Rectal smooth muscle tissue (tissue), 1 donor: ENCODE measurements around the gene ORC6.
"Not testable (repeated sequence)": the region's sequence is repeated elsewhere in the genome, so short reads cannot be mapped to it uniquely, and the experiment has no call there.

Experiments
- H3K27ac ChIP-seq: one replicate; pipeline ENCODE4 v1.7.0; 2013; ENCODE audit warnings: low read depth, low read length, inconsistent platforms
- H3K27me3 ChIP-seq: one replicate; pipeline ENCODE4 v1.7.0; 2013; ENCODE audit warnings: low read length; ENCODE audit not compliant: control insufficient read depth, insufficient read depth
- H3K36me3 ChIP-seq: one replicate; pipeline ENCODE4 v1.7.0; 2013; ENCODE audit warnings: low read length; ENCODE audit not compliant: control insufficient read depth, insufficient read depth
- H3K4me1 ChIP-seq: one replicate; pipeline ENCODE4 v1.7.0; 2013; ENCODE audit warnings: low read length; ENCODE audit not compliant: control insufficient read depth, insufficient read depth
- H3K4me3 ChIP-seq: one replicate; pipeline ENCODE4 v1.7.0; 2013; ENCODE audit warnings: low read length
- H3K9ac ChIP-seq: one replicate; pipeline ENCODE4 v1.7.0; 2013; ENCODE audit warnings: low read length

The ORC6 gene, protein sequence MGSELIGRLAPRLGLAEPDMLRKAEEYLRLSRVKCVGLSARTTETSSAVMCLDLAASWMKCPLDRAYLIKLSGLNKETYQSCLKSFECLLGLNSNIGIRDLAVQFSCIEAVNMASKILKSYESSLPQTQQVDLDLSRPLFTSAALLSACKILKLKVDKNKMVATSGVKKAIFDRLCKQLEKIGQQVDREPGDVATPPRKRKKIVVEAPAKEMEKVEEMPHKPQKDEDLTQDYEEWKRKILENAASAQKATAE

DNA sequence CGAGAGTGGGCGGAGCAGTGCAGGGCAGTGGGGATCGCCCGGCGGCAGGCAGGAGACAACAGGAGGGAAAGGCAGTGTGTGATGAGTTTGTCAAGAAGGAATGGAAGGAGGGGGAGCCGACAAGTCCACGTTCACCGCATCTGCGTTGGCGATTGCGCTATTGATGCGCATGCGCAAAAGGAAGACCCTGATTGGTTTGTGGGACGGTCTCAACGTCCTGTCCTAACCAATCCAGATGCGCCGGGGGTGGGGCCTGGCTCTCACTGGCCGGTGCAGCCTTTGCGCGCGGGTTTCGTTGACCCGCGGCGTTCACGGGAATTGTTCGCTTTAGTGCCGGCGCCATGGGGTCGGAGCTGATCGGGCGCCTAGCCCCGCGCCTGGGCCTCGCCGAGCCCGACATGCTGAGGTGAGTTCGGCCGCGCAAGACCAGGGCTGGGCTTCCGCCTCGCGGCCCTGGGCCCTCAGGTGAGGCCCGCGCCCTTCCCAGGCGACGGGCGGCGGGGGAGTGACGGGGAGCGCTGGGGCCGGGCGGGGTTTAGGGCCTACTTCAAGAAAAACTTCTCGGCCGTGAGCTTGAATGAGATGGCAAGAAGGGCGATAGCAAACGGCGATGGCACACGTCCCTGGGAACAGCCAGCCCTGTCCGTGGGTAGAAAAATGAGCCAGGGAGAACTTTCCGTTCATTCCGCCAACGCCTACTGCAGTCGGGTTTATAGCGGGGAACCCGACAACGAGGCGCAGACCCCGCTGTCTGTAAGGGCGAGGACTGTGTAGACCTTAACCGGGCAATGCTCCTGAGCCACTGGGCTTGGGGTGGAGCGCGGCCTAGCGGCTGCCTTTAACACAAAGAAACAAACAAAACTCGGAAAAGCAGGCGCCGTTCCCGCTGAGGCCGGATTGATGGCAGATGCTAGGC, at the start of gene ORC6:
Gene ORC6 (plus strand): TSS at position 295 of the 916 bp plus-strand sequence. CDS start 47 bp downstream, at position 342.
- H3K27me3 ChIP-seq, result no peaks in the 10 kb centered on the region
- peak within 1 kb of the TSS; percentile 88 for H3K9ac ChIP-seq
- H3K27ac ChIP-seq, result peak within 1 kb of the TSS; percentile 99
- H3K36me3 ChIP-seq, result no peaks in the 10 kb centered on the region
- H3K4me1 ChIP-seq, result peaks cover 8% of the 10 kb centered on the region
- peak within 1 kb of the TSS; percentile 97 for H3K4me3 ChIP-seq

DNA sequence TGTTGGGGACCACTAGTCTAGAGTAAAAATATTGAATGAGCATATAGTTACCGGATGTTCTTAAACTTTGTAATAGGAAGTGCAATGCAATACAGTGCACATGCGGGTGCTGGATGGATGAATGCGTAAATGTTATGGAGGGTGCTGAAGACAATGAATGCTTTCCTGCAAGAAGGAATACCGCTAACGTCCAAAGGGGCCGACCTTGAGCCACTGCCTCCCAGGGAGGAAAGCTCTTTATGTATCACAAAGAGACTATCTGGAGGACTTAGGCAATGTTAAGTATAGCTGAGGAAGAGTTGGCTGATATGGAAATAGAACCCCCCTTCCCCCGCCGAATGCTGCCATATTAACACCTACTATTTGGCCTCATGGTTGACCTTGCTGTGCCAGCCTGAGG, 40.8 kb upstream of the ORC6 start:
- Histone ChIP-seq H3K27me3 (no peaks in the 10 kb centered on the region), H3K4me1 (no peaks in the 10 kb centered on the region), H3K4me3 (no peak overlapping the region), H3K27ac (no peak overlapping the region), H3K36me3 (no peaks in the 10 kb centered on the region), H3K9ac (no peak overlapping the region)

DNA sequence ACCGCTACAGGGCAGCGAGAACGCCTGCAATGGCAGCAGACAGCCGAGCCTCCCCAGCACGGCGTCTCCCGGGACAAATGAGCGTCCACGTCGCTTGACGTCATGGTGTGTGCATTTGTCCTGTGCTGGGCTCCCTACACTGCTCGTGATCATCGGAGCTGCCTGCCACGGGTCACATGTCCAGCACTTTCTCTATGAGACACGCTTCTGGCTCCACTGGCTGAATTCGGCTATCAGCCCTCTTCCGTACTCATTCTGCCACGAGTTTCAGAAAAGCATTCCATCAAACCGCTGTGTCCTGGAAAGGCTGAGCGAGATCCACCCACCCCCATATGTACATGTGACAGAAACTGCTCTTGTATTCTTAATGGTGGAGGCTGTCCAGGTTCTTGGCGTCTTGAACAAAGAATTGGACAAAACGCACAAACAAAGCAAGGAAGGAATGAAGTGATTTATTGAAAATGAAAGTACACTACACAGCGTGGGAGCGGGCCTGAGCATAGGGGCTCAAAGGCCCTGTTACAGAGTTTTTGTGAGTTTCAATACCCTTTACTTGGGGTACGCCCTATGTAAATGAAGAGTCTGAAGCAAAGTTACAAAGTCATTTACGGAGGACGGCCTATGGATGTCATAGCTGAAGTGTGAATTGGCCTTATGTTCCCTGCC, 39.7 kb upstream of the ORC6 start:
- peak overlapping the region; percentile 46 for H3K27ac ChIP-seq
- no peaks in the 10 kb centered on the region for H3K4me1 ChIP-seq

DNA sequence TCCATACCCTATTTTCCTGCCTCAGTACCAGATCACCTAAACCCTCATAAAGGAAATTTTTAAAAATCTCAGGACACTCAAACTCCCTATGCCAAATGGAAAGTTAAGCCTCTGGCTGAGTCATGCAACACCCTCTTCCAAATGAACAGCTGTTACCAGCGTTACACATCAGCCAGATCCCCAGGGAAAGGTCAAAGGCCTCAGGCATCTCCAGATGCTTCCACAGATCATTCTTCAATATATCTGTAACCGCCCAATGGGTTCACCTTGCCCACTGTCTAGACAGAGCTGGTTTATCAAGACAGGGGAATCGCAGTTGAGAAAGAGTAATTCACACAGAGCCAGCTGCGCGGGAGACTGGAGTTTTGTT, 39.2 kb upstream of the ORC6 start:
- Histone ChIP-seq H3K27ac (peak overlapping the region; percentile 46), H3K27me3 (no peaks in the 10 kb centered on the region), H3K9ac (no peak overlapping the region), H3K4me3 (no peak overlapping the region), H3K36me3 (no peaks in the 10 kb centered on the region), H3K4me1 (no peaks in the 10 kb centered on the region)

More for the DNA sequence above, 39.7 kb upstream of the ORC6 start:
- Histone ChIP-seq H3K36me3 (no peaks in the 10 kb centered on the region), H3K9ac (no peak overlapping the region), H3K27me3 (no peaks in the 10 kb centered on the region), H3K4me3 (peak overlapping the region; percentile 16)

DNA sequence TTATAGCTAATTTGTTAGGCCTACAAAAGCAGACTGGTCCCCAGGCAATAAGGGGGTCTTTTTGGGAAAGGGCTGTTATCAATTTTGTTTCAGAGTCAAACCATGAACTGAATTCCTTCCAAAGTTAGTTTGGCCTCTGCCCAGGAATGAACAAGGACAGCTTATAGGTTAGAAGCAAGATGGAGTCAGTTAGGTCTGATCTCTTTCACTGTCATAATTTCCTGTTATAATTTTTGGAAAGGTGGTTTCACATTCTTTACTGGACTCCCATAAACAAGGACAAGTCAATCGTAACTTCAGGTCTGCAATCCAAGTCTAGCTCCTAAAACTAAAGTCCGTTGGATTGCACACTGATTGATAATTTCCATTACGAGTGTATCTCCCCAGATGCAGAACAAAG, 38.2 kb upstream of the ORC6 start:
- Histone ChIP-seq H3K4me1 (no peaks in the 10 kb centered on the region), H3K27ac (no peak overlapping the region), H3K4me3 (no peak overlapping the region), H3K9ac (no peak overlapping the region), H3K27me3 (no peaks in the 10 kb centered on the region), H3K36me3 (no peaks in the 10 kb centered on the region)

DNA sequence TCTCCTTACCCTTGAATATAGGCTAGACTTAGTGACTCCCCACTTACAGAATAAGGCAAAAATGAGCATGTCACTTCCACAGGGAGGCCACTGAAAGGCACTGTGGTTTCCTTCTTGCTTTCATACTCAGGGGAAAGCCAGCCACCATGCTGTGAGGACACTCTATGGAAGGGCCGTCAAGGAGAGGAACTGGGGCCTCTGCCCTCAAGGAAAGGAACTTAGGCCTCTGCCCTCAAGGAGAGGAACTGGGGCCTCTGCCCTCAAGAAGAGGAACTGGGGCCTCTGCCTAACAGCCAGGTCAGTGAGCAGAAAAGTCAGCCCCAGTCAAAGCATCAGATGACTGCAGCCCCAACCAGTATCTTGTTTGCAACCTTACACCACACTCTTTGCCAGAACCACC, 30.5 kb upstream of the ORC6 start:
- Histone ChIP-seq H3K27me3 (no peaks in the 10 kb centered on the region), H3K9ac (no peak overlapping the region), H3K27ac (no peak overlapping the region), H3K4me1 (no peaks in the 10 kb centered on the region), H3K36me3 (peaks cover 8% of the 10 kb centered on the region), H3K4me3 (no peak overlapping the region)

DNA sequence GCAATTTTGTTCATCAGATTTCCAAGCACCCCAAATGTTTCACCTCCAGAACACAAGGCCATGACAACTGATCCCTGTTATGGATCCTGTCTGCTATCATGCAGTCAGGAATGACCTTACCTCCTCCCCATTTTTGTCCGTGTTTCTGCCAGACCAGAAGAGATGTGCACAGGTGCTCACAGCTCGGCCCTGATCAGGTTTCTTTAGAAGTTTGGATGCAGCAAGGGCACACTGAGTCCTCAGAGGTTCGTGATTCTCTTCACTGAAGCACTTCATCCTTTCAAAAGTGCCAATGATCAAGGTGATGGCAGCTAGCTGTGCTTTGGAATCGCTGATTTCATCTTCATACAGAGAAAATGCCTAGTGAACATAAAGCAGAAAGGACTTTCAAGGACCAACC, 27.3 kb upstream of the ORC6 start:
- Histone ChIP-seq H3K27ac (no peak overlapping the region), H3K4me3 (no peak overlapping the region), H3K36me3 (peaks cover 13% of the 10 kb centered on the region), H3K27me3 (no peaks in the 10 kb centered on the region), H3K9ac (no peak overlapping the region), H3K4me1 (no peaks in the 10 kb centered on the region)

DNA sequence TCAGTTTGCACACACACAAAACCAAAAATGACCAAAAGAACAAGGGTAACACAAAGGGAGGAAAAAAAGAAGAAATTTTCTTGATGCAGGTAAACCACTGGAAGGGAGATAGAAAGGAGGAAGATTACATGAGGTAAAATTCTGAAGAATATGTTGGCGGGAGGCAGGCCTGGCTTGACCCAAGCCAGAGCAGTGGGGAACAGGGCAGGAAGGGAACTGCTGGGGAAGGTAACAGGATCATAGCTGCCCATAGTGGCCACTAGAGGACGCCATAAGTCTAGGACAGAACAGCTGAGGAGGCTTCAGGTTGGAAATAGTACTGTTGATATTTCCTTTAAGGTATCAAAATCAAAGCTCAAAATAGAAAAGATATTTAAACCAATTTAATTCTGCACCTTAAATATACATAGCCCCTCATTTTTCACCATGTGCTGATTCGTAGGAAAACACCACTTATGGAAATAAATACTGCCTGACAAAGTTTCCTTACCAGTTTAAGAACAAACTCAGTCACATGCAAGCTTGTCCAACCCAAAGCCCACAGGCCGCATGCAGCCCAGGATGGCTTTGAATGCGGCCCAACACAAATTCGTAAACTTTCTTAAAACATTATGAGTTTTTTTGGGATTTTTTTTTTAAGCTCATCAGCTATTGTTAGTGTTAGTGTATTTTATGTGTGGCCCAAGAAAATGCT, 16.0 kb upstream of the ORC6 start:
- H3K36me3 ChIP-seq, result peaks cover 9% of the 10 kb centered on the region
- no peak overlapping the region for H3K27ac ChIP-seq
- no peak overlapping the region for H3K9ac ChIP-seq
- H3K4me3 ChIP-seq, result no peak overlapping the region
- H3K4me1 ChIP-seq, result no peaks in the 10 kb centered on the region
- H3K27me3 ChIP-seq, result no peaks in the 10 kb centered on the region

DNA sequence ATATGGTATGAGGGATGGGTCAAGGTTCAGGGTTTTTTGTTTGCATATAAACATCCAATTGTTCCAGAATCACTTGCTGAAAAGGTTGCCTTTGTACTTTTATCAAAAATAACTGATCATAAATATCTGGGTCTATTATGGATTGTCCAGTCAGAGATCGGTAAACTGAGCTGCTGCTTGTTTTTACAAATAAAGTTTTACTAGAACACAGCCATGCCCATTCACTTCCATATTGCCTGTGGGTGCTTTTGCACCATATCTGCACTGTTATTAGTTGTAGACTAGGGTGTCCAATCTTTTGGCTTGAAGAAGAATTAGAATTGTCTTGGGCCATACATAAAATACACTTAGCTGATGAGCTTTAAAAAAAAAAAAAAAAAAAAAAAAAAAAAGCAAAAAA, 11.5 kb upstream of the ORC6 start:
- H3K4me1 ChIP-seq, H3K9ac ChIP-seq, H3K27ac ChIP-seq, H3K36me3 ChIP-seq, H3K27me3 ChIP-seq, H3K4me3 ChIP-seq: not testable (repeated sequence)

DNA sequence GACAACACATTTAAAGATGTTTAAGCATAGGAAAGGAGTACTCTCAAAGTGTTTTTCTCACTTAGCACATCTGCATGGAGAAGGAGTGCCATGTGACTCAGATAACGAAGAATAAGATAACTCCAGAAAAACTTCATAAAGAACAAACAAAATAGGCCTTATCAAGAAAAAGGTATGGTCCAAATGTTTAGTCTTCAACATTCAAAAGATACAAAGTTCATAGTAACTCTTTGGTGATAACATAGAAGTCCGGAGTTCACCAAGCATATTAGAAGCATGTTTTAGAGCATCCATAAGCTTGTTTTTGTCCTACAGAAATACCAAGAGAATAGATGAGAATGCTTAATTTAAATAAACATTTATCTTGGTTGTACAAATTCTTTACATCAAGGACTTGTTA, 7.6 kb upstream of the ORC6 start:
- not testable (repeated sequence) for H3K36me3 ChIP-seq, H3K4me3 ChIP-seq, H3K27me3 ChIP-seq, H3K27ac ChIP-seq, H3K4me1 ChIP-seq, H3K9ac ChIP-seq

DNA sequence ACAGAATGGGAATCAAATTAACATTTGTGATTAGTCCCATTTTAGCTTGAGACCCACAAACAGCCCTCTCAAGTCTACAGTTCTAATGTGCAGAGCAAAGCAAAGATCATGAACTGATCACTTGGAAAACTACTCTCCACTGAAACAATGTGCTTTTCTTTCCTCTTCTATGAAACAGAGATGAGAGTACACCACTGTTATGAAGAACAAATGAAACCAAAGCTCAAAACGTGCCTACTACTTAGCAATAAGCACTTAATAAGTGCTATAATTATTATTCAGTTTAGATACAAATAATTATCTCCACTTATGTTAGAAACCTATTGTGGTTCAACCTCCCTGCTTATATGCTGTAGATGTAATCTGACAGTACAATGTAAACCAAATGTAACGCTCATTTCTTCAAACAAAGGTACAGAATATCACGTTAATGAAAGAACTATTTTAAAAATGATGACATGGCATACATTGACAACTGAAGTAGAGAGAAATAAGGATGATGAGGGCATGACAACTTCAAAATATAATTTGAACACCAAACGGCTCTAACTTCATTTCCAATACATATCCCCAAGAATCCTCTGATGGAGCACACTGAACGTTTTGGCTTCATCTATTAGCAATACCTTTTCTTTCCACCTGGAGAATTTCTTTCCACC, 2.5 kb upstream of the ORC6 start:
- Histone ChIP-seq H3K27ac (no peak overlapping the region), H3K4me1 (peaks cover 8% of the 10 kb centered on the region), H3K4me3 (peak overlapping the region; percentile 81), H3K27me3 (no peaks in the 10 kb centered on the region), H3K36me3 (no peaks in the 10 kb centered on the region), H3K9ac (no peak overlapping the region)

DNA sequence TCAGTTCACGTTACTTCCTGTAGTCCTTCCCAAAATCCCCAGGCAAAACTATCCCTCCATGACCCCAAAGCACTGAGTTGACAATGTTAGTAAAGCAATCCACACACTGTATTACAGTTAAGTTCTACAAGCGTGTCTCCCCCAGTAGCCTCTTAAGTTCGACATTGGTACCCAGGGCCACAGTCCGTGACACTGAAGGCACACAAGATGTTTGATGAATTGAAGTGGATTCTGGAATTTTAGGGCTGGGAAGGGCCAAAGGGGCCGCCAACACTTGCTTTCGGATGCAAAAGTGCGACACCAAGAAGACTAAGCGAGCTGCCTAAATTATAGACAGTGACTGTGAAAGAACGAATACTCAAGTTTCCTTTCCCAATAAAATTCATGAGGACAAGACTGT, 2.0 kb upstream of the ORC6 start:
- H3K4me1 ChIP-seq, result peaks cover 8% of the 10 kb centered on the region
- no peak overlapping the region for H3K27ac ChIP-seq
- peak overlapping the region; percentile 81 for H3K4me3 ChIP-seq
- no peaks in the 10 kb centered on the region for H3K27me3 ChIP-seq
- no peak overlapping the region for H3K9ac ChIP-seq
- H3K36me3 ChIP-seq, result no peaks in the 10 kb centered on the region
